K562 (cell line): ENCODE data around the gene ZNF420. TPM values are rescaled to one million over a fixed set of nuclear protein-coding genes. Genes with fewer than 3 reads are reported as not detected.

Experiments used
- BDP1 ChIP-seq: IDR thresholded peaks from 3 replicates; pipeline ENCODE4 v1.6.1; 2011; ENCODE audit not compliant: insufficient read length, insufficient read depth
- C11orf30 ChIP-seq: fragments of 450-650 bp; IDR thresholded peaks from 2 replicates; pipeline ENCODE4 v1.6.1; 2016; ENCODE audit warnings: low read depth, mild to moderate bottlenecking
- MAFG ChIP-seq: fragments of 450-650 bp; conservative IDR thresholded peaks from 2 replicates; pipeline ENCODE4 v1.6.1; 2016; ENCODE audit warnings: missing genetic modification characterization, missing compliant biosample characterization
- MAFK ChIP-seq: IDR thresholded peaks from 2 replicates; pipeline ENCODE4 v1.6.1; 2011; ENCODE audit warnings: low read length, improper control_type of control experiment
- SMARCA4 ChIP-seq: fragments of 450-650 bp; IDR thresholded peaks from 2 replicates; pipeline ENCODE4 v1.6.1; 2016
- SOX6 ChIP-seq: fragments of 450-650 bp; IDR thresholded peaks from 2 replicates; pipeline ENCODE4 v1.6.1; 2014; ENCODE audit warnings: mild to moderate bottlenecking
- USF2 ChIP-seq: sonication (generic); formaldehyde crosslinking; IDR thresholded peaks from 2 replicates; pipeline ENCODE4 v1.5.0; 2020; ENCODE audit warnings: missing genetic modification reagents
- ZMIZ1 ChIP-seq, 2 experiments: fragments of 150-350 bp in 1 of 2; IDR thresholded peaks; 2 replicates each; pipeline ENCODE4 v1.6.1; 2012 to 2016; ENCODE audit warnings: low read depth in 2 of 2, low read length in 2 of 2, mild to moderate bottlenecking in 1 of 2, moderate library complexity in 1 of 2
- ZNF316 ChIP-seq: fragments of 450-650 bp; IDR thresholded peaks from 2 replicates; pipeline ENCODE4 v1.6.1; 2016
- polyA plus RNA-seq, 8 experiments: library from polyadenylated mRNA; depleted of rRNA in 4 of 8; stranded (reverse) in 5 of 8; unstranded in 3 of 8; fragments of >200 nt; fragmentation: Nextera tagmentation in 2 of 8; fragmentation: Illumina TruSeq in 1 of 8; extraction: Ambion mirVana in 2 of 8; extraction: Trizol in 1 of 8; gene quantifications; 2 replicates each; pipeline versions ENCODE4 v1.2.1 to v1.2.3, GENCODE V29; 2011 to 2014; ENCODE audit warnings: inconsistent platforms in 1 of 8, missing spikeins in 1 of 8
- total RNA-seq, 7 experiments: library from RNA; depleted of rRNA in 6 of 7; stranded (reverse); fragments of >200 nt in 6 of 7; fragmentation: Illumina TruSeq in 2 of 7; extraction: Trizol in 2 of 7; gene quantifications; 2 replicates each; pipeline versions ENCODE4 v1.2.1 to v1.2.3, GENCODE V29; 2011 to 2021; ENCODE audit warnings: low replicate concordance in 1 of 7

Gene ZNF420
- total and polyA plus RNA-seq, 9 of the 15 experiments (the other 6 are each of a cell fraction or from before 2014, with no cell fraction given): 2.6 to 7.2 (median 5.1) TPM

DNA sequence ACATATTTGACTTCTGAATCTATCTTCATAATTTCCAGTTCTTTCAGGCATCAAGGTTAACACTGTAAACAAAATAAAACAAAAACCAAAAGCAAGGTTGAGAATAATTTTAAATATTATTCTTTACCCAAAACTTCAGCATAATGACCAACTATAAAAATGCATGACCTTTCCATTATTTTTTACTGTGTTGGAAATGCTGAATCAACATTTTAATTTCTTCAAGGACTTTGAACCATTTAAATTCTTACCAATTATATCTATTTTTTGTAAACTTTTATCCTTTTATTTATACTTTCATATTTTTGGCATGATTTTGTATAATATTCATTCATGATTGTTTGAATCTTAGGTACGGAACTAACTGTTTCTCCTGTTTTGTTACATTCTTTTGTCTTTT is 87.4 kb downstream of the ZNF420 start (continued):
- TF ChIP-seq ZMIZ1 (IDR thresholded peaks at IDR 0.05; ENCODE audit: low read depth in 2 of 2, low read length in 2 of 2) (no peak), SMARCA4 (no peak), C11orf30 (peak; percentile 72), MAFG (tag) (peak; percentile 73), USF2 (CRISPR knock-in tag) (no peak), BDP1 (no peak), MAFK (peak; percentile 63; the same call in 1 of the 2 replicates), SOX6 (no peak), ZNF316 (peak; percentile 90)
